ENCODE results near the gene TP73.
"Not testable (repeated sequence)": the region's sequence is repeated elsewhere in the genome, so short reads cannot be mapped to it uniquely, and the experiment has no call there.

TP73 gene

DNA sequence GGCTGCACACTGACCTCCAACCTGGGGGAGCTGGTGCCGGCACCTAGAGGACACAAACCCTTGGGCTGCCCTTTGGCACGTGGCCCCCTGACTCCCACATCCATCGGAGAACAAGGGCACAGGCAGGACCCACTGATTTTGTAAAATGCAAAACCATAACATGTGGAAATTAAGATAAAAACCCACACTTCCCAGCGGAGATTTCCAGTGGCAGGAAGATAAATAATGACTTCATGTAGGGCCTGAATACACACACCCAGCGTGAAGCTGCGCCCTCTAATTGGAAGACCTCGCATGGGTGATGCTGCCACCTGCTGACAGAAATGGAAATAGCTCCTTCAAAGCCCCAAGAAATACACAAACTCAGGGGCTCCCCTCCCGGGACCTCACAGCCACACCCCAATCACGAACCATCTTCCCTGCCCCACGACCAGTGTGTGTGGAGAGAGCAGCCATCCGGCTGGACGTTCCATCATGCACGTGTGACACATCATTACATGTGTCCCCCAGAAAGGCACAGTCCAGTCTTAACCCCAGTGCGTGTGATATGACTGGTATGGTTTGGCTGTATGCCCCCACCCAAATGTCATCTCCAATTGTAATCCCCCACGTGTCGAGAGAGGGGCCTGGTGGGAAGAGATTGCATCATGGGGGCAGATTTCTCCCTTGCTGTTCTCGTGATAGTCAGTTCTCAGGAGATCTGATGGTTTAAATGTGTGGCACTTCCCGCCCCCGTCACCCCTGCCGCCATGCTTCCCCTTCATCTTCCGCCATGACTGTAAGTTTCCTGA, 33.2 kb upstream of the TP73 start:
- peak; percentile 49 to 59 for DNase-seq (ENCODE audit: low read depth in 2 of 2)

- DNase-seq (ENCODE audit: low read depth in 2 of 2) = no peak
These were observed 31.6 kb upstream of the TP73 start for GRCh38 chr1:3620708-3621107.

DNA sequence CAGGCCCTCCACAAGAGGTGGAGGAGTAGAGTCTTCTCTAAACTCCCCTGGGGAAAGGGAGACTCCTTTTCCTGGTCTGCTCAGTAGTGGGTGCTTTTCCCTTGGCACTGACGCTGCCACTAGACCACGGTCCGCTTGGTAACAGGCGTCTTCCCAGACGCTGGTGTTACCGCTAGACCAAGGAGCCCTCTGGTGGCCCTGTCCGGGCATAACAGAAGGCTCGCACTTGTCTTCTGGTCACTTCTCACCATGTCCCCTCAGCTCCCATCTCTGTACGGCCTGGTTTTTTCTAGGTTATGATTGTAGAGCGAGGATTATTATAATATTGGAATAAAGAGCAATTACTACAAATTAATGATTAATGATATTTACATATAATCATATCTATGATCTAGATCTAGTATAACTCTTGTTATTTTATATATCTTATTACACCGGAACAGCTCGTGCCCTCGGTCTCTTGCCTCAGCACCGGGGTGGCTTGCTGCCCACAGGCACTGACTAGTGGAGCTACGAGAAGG, 31.1 kb upstream of the TP73 start:
- not testable (repeated sequence) for DNase-seq (ENCODE audit: low read depth in 2 of 2)

GRCh38 chr1:3622102-3622501, 30.2 kb upstream of the TP73 start:
- not testable (repeated sequence) for DNase-seq (ENCODE audit: low read depth in 2 of 2)

DNA sequence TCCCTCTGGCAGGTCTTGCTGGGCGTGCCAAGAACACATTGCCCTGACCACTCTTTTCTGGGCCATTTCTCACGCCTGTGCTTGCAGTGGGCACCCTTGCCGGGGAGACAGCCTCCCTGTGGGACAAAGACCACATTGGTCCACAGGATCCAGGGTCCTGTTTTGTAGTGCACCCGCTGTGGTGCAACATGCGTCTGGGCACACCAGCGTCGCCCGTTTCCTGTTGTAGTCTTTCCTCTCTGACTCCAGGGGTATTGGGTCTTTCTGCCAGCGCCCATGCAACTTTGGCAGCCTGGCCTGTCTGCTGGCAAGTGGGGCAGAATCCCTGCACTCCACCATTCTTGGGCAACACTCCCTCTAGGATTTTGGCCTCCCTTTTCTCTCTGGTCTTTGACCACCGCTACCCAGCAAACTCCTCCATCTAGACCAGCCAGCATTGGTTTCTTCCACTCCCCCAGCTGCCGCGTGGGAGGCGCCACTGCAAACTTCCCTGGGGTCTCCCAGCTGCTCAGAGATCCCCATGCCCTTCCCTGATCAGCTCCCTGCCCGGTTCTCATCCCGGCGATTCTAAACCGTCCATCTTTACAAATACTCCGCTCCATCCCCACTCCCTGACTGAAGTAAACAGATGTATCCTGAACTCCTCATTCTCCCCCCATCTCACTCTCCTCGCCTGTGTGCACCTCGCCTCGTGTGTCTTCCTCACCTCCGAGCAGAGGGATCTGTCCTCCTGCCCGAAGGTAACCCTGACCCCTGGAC, 28.7 kb upstream of the TP73 start:
- no peak for DNase-seq (ENCODE audit: low read depth in 2 of 2)

DNA sequence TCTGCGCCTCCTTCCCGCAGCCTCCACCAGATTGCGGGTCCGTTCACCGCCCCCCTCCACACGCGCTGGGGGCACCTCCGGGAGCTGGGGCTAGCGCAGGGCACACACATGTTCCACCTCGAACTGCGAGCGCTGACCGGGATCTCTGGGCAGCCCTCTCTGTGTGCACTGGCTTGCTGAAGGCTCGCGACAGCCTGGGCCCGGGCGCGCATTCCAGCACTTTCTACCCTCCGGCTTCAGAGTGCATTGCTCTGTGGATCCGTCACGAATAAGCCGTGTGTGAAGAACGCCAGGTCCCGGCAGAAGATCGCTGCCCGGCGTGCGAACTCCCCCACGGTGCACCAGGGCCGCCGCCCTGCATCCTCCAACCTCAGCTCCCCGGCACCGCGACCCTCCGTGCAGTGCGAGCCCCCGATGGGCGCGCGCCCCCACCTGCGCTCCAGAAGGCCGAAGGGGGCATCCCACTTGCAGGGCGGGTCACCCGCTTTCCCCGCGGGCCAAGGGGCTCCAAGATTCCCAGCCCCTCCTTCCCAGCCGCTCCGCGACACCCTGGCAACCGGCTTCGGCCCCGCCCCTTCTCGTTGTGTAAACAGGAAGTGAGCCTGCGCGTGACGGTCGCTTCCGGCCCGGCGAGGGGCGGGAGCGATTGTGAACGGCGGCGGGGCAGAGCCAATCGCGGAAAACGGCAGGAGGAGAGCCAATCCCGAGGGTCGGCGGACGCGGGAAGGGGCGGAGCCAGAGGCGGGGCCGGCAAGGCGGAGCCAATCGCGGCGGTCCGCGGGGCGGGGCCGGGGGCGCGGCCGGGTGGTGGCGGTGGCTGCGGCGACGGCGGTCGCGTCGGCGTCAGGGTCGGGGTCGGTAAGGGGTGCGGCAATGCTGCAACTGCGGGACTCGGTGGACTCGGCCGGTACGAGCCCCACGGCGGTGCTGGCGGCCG, 27.8 kb upstream of the TP73 start, which contains the start of gene TPRG1L:
Gene TPRG1L (plus strand): TSS at position 816 of the 937 bp plus-strand sequence. CDS start 58 bp downstream, at position 874.
- DNase-seq (ENCODE audit: low read depth in 2 of 2) = peak; percentile 96

- no peak for DNase-seq (ENCODE audit: low read depth in 2 of 2)
These were observed 27.0 kb upstream of the TP73 start for GRCh38 chr1:3625151-3625907.

DNA sequence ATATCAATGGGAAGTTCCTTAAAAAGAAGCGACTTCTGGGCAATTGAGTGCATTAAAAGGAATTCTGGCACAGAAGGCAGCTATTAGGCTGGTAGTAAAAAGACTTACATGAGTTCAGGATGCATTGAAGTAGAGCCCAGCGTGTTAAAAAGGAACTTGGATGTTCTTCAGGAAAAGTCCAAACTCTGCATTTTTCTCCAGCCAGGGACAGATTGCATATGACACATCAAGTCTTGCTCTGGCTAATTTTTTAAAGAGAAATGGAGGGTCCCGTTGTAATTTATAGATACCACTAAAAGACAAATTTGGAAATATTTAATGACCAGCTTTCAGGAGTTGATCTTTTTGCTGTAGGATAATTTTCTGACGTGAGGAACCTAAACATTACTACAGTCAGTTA, 26.3 kb upstream of the TP73 start:
- DNase-seq (ENCODE audit: low read depth in 2 of 2) = no peak

DNA sequence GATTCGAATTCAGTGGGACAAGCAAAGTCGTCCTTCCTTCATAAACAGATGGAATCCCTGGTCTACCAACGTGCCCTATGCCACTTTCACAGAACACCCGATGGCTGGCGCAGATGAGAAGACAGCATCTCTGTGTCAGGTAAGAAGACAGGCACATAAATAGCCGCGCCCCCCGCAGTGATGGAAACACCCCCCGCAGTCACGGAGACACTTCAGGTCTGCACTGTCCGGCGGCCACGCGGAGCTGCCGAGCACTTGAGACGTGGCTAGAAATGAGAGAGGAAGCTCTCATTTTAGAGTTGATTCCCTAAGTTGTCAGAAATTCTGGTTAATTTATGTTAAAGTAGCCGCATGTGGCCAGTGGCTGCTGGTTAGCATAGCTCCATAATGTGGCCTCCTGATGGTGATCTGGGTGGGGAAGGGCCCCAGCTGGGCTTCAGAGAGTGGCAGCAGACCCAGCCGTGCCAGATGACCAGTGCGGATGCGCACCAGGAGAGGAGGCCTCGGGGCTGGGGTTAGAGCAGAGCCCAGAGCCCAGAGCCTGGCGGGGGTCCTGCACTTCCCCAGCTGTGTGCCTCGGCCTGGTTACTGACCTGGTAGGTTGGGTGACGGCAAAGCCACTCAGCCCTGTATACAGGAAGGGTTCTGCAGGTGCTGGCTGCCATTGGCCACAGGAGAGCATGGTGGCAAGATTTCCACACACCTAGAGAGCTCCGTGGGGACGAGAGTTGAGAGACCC, 24.6 kb upstream of the TP73 start:
- DNase-seq (ENCODE audit: low read depth in 2 of 2) = no peak

DNA sequence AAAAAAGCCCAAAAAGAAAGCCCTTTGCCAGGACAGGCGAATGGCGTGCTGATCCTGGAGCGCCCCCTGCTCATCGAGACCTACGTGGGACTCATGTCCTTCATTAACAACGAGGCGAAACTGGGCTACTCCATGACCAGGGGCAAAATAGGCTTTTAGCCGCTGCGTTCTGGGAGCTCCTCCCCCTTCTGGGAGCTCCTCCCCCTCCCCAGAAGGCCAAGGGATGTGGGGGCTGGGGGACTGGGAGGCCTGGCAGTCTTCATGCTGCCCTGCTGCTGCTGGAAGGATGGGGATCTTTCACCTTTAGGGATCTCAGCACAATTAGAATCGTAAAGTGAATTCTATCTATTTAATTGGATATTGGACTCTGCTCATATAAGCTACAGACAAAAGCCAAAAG, 23.9 kb upstream of the TP73 start:
- DNase-seq (ENCODE audit: low read depth in 2 of 2) = no peak

DNA sequence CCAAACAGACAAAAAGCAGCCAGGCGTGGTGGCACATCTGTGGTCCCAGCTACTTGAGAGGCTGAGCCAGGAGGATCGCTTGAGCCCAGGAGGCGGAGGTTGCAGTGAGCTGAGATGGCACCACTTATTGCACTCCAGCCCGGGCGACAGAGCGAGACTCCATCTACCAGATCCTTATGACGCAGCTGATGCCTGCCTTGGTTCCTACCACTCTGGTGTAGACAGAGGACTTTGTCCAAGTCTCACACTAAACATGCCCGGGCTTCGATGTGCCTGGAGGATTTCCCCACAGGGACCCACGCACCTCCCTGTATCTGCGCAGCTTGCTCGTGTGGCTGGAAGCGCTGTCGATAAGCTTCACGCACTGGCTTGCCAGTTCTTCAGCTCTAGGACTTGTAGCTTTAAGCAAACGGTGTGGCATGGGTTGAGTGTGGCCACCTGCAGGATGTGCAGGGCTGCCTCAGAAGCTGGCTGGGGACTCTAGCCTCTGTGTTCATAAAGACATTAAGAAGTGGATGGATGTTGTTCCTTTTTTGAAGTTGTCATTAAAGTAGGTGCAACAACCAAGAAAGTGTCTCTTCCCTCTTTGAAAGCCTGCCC, 22.7 kb upstream of the TP73 start:
- no peak for DNase-seq (ENCODE audit: low read depth in 2 of 2)

DNA sequence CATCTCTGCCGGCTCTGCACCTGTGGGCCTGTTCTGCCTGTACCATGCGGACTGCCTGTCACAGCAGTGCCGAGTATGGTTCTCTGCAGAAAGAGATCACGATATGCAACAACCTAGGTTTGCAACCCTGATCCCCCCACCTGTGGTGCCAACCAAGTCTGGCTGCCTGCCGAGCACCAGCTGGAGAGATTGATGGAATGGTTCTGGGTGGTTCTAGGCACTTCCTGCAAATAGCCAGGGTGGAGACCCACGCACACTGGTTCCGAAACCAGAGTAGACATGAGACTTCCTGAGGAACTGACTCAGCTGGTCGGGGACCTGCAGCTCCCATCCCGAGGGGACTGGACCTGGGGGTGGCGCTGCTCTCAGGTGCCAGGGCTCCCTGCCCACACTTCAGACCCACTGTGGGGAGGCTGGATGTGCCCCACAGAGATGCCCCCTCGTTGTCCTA, 22.1 kb upstream of the TP73 start:
- DNase-seq (ENCODE audit: low read depth in 2 of 2) = no peak

- no peak for DNase-seq (ENCODE audit: low read depth in 2 of 2)
These were observed 21.4 kb upstream of the TP73 start for GRCh38 chr1:3630914-3631313.

DNA sequence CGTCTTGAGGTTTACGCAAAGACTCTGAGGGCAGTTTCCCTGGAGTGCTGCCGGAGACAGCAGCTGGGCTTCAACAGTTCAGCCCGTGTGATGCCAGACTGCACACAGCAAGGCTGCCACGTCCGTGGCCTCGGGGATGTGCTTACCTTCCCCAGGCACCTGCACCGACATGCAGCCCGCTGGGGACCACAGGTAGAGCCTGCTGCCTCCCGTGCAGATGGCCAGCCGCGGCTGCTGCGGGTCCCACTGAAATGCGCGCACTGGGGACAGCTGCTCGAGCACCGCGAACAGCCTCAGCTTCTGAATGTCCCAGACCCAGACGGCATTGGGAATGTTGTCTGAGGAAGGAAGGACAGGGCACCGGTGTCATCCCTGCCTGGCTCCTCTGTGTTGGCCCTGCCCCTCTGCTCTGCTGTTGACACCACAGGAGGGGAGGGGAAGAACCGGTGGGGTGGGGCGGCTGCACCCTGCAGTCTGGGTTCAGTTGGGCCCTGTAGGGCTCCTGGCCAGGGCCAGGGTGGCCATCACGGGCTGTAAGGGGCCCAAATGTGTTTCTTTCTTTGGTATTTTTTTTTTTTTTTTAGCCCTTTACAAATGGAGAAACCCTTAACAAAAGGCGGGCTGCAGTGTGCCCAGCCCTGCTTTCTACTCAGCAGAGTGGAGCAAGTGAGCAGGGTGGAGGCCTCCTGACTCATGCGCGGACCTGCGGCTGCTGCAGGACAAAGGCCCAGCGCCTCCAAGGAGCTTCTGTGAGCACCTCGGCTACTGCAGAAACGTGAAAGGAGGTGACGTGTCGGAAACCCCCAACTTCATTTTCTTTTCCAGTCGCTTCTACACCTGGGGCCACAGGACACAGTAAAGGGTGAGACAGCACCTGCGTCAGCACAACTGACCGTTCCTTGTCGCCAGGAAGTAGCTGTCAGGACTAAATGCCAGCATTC, 20.7 kb upstream of the TP73 start:
- no peak for DNase-seq (ENCODE audit: low read depth in 2 of 2)

- DNase-seq (ENCODE audit: low read depth in 2 of 2) = no peak
These were observed 20.0 kb upstream of the TP73 start for GRCh38 chr1:3632298-3632697.

GRCh38 chr1:3632716-3633343, 19.5 kb upstream of the TP73 start:
- no peak for DNase-seq (ENCODE audit: low read depth in 2 of 2)

GRCh38 chr1:3633344-3634058, 18.8 kb upstream of the TP73 start:
- no peak for DNase-seq (ENCODE audit: low read depth in 2 of 2)
